Measurements from ENCODE around the gene CASP1.

Gene CASP1

DNA sequence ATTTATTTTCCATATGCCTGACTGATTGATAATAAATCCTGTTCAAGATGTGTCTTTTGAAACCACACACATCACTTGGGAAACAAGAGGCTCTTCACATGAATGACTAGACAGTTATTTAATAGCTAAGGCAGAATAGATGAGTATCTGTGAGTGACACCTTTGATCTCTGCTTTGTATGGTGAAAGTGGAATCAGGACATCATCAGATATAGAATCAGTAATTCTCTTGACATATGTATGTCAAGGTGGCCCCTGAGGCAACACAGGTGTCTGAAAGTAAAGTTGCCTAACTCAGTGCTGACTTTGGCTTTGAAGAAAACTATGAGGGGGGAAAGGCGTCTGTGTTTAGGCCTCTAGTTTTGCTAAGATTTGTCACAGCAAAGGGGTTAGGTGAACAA lies 55.1 kb downstream of the CASP1 start:
- Histone ChIP-seq H4K8ac (ENCODE audit: low read length) (no peak overlapping the region), H3K27ac (ENCODE audit: low read length, poor library complexity, severe bottlenecking) (no peak overlapping the region), H2AFZ (ENCODE audit: low read depth, low read length) (no peak overlapping the region), H2BK12ac (ENCODE audit: low read length in 2 of 2) (no peak overlapping the region), H3K9ac (ENCODE audit: low read length) (no peak overlapping the region), H3K79me1 (replicated peaks; ENCODE audit: low read length, poor library complexity, severe bottlenecking) (no peaks in the 10 kb centered on the region), H2AK5ac (ENCODE audit: low read length, severe bottlenecking) (no peak overlapping the region), H2BK120ac (ENCODE audit: low read depth, low read length) (no peak overlapping the region), H3K23ac (ENCODE audit: low read length in 2 of 2) (no peak overlapping the region), H3K4ac (ENCODE audit: low read depth in 1 of 2, low read length in 2 of 2) (no peak overlapping the region), H3K4me1 (ENCODE audit: control insufficient read depth, insufficient read depth, low read depth, low read length) (no peaks in the 10 kb centered on the region), H3K4me2 (ENCODE audit: low read length, poor library complexity, severe bottlenecking) (no peak overlapping the region), H4K91ac (ENCODE audit: low read length) (no peak overlapping the region), H3K4me3 (ENCODE audit: insufficient read depth in 1 of 2, low read depth in 1 of 2, low read length in 2 of 2) (no peak overlapping the region), H2BK15ac (ENCODE audit: low read depth, poor library complexity, severe bottlenecking) (no peak overlapping the region), H3K27me3 (ENCODE audit: control insufficient read depth in 1 of 2, insufficient read depth in 1 of 2, low read length in 2 of 2) (no peaks in the 10 kb centered on the region), H3K9me3 (ENCODE audit: control insufficient read depth, low read length) (peaks cover 4% of the 10 kb centered on the region), H3K14ac (ENCODE audit: low read length in 2 of 2) (no peak overlapping the region), H2BK5ac (ENCODE audit: low read depth, low read length, poor library complexity, severe bottlenecking) (no peak overlapping the region), H3K36me3 (ENCODE audit: control insufficient read depth in 1 of 2, insufficient read depth in 2 of 2, low read depth in 1 of 2, low read length in 2 of 2) (no peaks in the 10 kb centered on the region), H3K18ac (ENCODE audit: low read depth in 1 of 2, low read length in 2 of 2) (no peak overlapping the region)
- DNase-seq: no peak
- 92% methylated on average over 1 of the region's 1 CpG for WGBS
